IPS-18a (cell line): ENCODE data around the gene STIMATE.

Source experiments
- H3K27ac ChIP-seq: one replicate; pipeline ENCODE4 v1.5.1; 2013; ENCODE audit warnings: low read length
- H3K27me3 ChIP-seq: one replicate; pipeline ENCODE4 v1.6.1; 2013; ENCODE audit warnings: mild to moderate bottlenecking, low read length; ENCODE audit not compliant: control insufficient read depth, insufficient read depth
- H3K36me3 ChIP-seq: one replicate; pipeline ENCODE4 v1.6.1; 2013; ENCODE audit warnings: low read depth, low read length; ENCODE audit not compliant: control insufficient read depth
- H3K4me1 ChIP-seq: one replicate; pipeline ENCODE4 v1.6.1; 2013; ENCODE audit warnings: low read depth, low read length; ENCODE audit not compliant: control insufficient read depth
- H3K4me3 ChIP-seq: one replicate; pipeline ENCODE4 v1.5.1; 2013; ENCODE audit warnings: low read length
- H3K9ac ChIP-seq: one replicate; pipeline ENCODE4 v1.6.1; 2013; ENCODE audit warnings: mild to moderate bottlenecking, low read length, moderate library complexity
- H3K9me3 ChIP-seq: one replicate; pipeline ENCODE4 v1.6.1; 2013; ENCODE audit warnings: low read depth, low read length; ENCODE audit not compliant: control insufficient read depth

STIMATE gene

DNA sequence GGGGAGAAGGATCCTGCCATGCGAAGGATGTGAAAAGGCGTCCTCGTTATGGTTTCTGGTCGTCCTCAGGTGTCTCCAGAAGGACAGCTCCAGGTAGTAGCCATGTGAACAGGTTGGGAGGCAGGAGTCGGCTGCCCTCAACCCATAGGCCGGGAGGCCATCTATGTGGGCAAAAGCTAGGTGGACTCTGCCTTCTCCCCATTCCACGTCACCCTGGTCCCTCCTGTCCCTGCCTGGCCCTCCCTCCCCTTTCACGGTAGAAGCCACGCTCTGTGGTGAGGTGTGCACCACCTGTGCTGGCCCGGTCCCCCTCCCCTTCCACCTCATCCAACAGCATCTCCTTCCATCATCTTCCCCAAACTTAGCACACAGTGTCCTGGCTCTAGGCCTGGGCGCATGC, 86.4 kb downstream of the STIMATE start:
- Histone ChIP-seq H3K9ac (no peak overlapping the region), H3K27ac (no peak overlapping the region)

DNA sequence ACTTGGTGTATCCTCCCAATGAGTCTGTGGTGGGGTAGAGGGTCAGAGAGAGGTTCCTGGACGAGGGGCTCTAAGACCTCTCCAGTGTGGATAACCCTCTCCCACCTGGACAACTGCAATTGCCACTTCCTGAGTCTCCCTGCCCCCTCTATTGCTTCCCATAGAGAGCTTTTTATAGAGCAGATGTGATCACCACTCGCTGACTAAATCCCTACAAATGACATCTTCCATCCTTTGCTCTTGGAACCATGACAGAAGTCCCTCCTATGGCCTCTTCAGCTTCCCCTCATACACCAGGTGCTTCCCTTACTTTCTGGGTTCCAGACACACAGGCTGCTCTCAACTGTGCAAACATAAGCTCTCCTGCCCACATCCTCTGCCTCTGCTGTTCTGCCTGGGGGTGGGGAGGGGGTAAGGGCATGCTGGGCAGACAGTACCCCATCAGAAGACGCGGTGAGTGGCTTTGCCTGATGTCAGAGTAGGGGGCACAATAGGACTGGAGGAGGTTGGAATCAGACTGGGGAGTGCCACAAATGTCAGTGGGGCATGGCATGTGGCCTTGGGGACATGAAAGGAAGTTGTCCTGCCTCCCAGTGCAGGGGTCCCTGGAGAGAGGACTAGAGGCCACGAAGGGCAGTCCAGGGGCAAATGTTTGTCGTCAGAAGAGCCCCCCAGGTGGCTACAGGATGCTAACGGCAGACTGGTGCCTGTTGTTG, 87.5 kb downstream of the STIMATE start:
- H3K36me3 ChIP-seq, result no peaks in the 10 kb centered on the region
- no peak overlapping the region for H3K9ac ChIP-seq
- no peak overlapping the region for H3K4me3 ChIP-seq
- H3K9me3 ChIP-seq, result no peaks in the 10 kb centered on the region
- no peaks in the 10 kb centered on the region for H3K4me1 ChIP-seq
- no peaks in the 10 kb centered on the region for H3K27me3 ChIP-seq
- H3K27ac ChIP-seq, result no peak overlapping the region

More for the DNA sequence above, 86.4 kb downstream of the STIMATE start:
- H3K4me3 ChIP-seq, result no peak overlapping the region
- H3K4me1 ChIP-seq, result no peaks in the 10 kb centered on the region
- H3K27me3 ChIP-seq, result no peaks in the 10 kb centered on the region
- H3K9me3 ChIP-seq, result no peaks in the 10 kb centered on the region
- no peaks in the 10 kb centered on the region for H3K36me3 ChIP-seq

GRCh38 chr3:52809149-52809548, 88.2 kb downstream of the STIMATE start:
- no peaks in the 10 kb centered on the region for H3K4me1 ChIP-seq
- H3K27ac ChIP-seq, result no peak overlapping the region
- H3K27me3 ChIP-seq, result no peaks in the 10 kb centered on the region
- H3K4me3 ChIP-seq, result no peak overlapping the region
- no peaks in the 10 kb centered on the region for H3K9me3 ChIP-seq
- H3K36me3 ChIP-seq, result no peaks in the 10 kb centered on the region
- H3K9ac ChIP-seq, result no peak overlapping the region

DNA sequence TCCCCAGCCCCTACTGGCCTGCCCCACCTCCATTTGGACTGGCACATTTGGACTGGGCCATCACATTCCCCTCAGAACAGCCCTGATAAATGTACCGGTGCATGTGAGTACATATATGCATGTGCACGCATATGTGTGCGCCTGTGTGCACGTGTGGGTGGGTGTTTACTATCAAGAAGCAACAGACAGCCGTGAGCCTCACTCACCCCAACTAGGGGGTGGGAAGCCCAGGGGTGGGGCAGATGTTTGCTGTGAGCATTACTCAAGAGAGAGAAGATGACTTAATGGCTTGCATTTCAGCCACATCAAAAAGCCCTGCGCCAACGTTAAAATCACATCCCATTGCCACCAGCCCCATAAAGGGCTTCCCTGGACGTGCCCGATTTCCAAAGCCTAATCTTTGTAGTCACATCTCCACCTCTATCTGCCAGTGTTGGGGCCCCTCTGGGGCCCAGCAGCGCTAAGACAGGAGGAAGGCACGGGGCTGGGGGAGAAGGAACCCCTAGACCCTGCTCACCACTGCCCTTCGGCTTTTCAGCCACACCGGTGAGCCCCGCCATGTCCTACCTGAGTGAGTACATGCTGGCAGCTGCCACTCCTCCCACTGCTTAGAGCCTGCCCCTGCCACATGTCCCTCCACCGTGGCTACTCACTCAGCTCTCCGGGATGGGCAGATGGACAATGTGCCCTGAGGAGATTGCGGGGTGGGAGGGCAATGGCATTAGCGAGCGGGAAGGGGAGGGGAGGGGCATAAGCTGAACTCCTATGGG, 91.9 kb downstream of the STIMATE start:
- H3K27ac ChIP-seq, result no peak overlapping the region
- H3K27me3 ChIP-seq, result no peaks in the 10 kb centered on the region
- no peak overlapping the region for H3K9ac ChIP-seq
- H3K36me3 ChIP-seq, result no peaks in the 10 kb centered on the region
- H3K4me3 ChIP-seq, result no peak overlapping the region
- no peaks in the 10 kb centered on the region for H3K4me1 ChIP-seq
- H3K9me3 ChIP-seq, result no peaks in the 10 kb centered on the region

- H3K9me3 ChIP-seq, result no peaks in the 10 kb centered on the region
- no peak overlapping the region for H3K27ac ChIP-seq
- H3K4me3 ChIP-seq, result no peak overlapping the region
- no peak overlapping the region for H3K9ac ChIP-seq
- H3K27me3 ChIP-seq, result no peaks in the 10 kb centered on the region
- H3K36me3 ChIP-seq, result no peaks in the 10 kb centered on the region
- H3K4me1 ChIP-seq, result no peaks in the 10 kb centered on the region
These were observed 95.5 kb downstream of the STIMATE start for GRCh38 chr3:52801839-52802238.

GRCh38 chr3:52800079-52800478, 97.3 kb downstream of the STIMATE start:
- H3K27me3 ChIP-seq, result no peaks in the 10 kb centered on the region
- H3K9me3 ChIP-seq, result no peaks in the 10 kb centered on the region
- no peaks in the 10 kb centered on the region for H3K4me1 ChIP-seq
- H3K9ac ChIP-seq, result no peak overlapping the region
- no peaks in the 10 kb centered on the region for H3K36me3 ChIP-seq
- no peak overlapping the region for H3K4me3 ChIP-seq
- no peak overlapping the region for H3K27ac ChIP-seq

GRCh38 chr3:52798978-52799476, 98.3 kb downstream of the STIMATE start:
- no peak overlapping the region for H3K27ac ChIP-seq
- H3K36me3 ChIP-seq, result no peaks in the 10 kb centered on the region
- no peak overlapping the region for H3K9ac ChIP-seq
- H3K4me1 ChIP-seq, result no peaks in the 10 kb centered on the region
- no peaks in the 10 kb centered on the region for H3K27me3 ChIP-seq
- no peak overlapping the region for H3K4me3 ChIP-seq
- no peaks in the 10 kb centered on the region for H3K9me3 ChIP-seq

GRCh38 chr3:52798376-52798977, 98.9 kb downstream of the STIMATE start:
- Histone ChIP-seq H3K9me3 (no peaks in the 10 kb centered on the region), H3K27me3 (no peaks in the 10 kb centered on the region), H3K9ac (no peak overlapping the region), H3K4me1 (no peaks in the 10 kb centered on the region), H3K27ac (no peak overlapping the region), H3K4me3 (no peak overlapping the region), H3K36me3 (no peaks in the 10 kb centered on the region)

DNA sequence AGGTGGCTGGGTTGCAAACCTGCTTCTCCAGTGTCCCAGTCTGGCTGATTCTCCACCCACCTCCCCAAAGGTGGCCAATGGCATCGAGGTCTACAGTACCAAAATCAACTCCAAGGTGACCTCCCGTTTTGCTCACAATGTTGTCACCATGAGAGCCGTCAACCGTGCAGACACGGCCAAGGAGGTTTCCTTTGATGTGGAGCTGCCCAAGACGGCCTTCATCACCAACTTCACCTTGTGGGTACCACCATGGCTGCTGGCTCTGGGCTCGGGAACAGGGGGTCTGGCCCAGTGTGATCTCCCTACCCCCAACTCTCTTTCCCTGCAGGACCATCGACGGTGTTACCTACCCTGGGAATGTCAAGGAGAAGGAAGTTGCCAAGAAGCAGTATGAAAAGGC, 100.9 kb downstream of the STIMATE start:
- Histone ChIP-seq H3K4me1 (no peaks in the 10 kb centered on the region), H3K27ac (no peak overlapping the region), H3K4me3 (no peak overlapping the region), H3K27me3 (no peaks in the 10 kb centered on the region), H3K9me3 (no peaks in the 10 kb centered on the region), H3K9ac (no peak overlapping the region), H3K36me3 (no peaks in the 10 kb centered on the region)

GRCh38 chr3:52795298-52795900, 101.9 kb downstream of the STIMATE start:
- no peaks in the 10 kb centered on the region for H3K27me3 ChIP-seq
- H3K9ac ChIP-seq, result no peak overlapping the region
- no peaks in the 10 kb centered on the region for H3K4me1 ChIP-seq
- no peaks in the 10 kb centered on the region for H3K9me3 ChIP-seq
- H3K27ac ChIP-seq, result no peak overlapping the region
- H3K4me3 ChIP-seq, result no peak overlapping the region
- no peaks in the 10 kb centered on the region for H3K36me3 ChIP-seq

DNA sequence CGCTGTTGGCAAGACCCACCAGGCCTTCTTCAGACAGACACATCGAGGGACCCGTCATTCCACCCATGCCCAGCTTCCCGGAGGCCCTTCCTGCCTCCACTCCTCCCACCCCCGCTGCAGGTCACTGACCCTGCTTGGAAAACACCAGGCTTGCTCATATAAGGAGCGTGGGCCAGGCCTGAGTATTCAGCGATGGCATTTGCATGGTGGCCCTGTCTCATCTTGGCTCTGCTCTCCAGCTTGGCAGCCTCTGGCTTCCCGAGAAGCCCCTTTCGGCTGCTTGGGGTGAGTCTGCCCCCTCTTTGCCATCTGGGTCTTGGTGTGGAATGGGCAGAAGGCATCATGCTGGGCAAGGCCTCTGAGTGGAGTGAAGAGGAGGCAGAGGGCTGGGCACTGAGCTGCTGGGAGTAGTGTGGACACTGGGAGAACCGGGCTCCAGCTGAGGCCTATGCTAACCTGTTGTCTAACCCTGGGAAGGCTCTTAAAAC, 102.7 kb downstream of the STIMATE start, which contains the start of gene ITIH3:
Gene ITIH3, plus strand, starts transcription at position 185 of the 488 bp plus-strand sequence. Its CDS starts 8 bp downstream, at position 193.
- Histone ChIP-seq H3K4me1 (no peaks in the 10 kb centered on the region), H3K9me3 (no peaks in the 10 kb centered on the region), H3K27ac (no peak within 1 kb of the TSS), H3K36me3 (no peaks in the 10 kb centered on the region), H3K9ac (no peak within 1 kb of the TSS), H3K4me3 (no peak within 1 kb of the TSS), H3K27me3 (no peaks in the 10 kb centered on the region)
